PFSK-1 (cell line): Measurements from ENCODE around the gene TAGLN2.

Experiments used
- FOXP2 ChIP-seq: optimal IDR thresholded peaks from 2 replicates; pipeline ENCODE3; 2011; ENCODE audit warnings: borderline replicate concordance, control low read depth, inconsistent platforms; ENCODE audit not compliant: insufficient read depth; ENCODE audit errors: extremely low read length, extremely low read depth
- POLR2AphosphoS5 ChIP-seq: IDR thresholded peaks from 2 replicates; pipeline ENCODE4 v1.6.1; 2012; ENCODE audit warnings: low read depth, mild to moderate bottlenecking, control low read depth, low read length, moderate library complexity
- REST ChIP-seq, 2 experiments: IDR thresholded peaks; 2 replicates each; pipeline versions ENCODE4 v1.6.1 to v1.8.0; 2011 to 2012; ENCODE audit warnings: low read depth in 2 of 2, low read length in 2 of 2, control low read depth in 1 of 2, inconsistent platforms in 1 of 2, mild to moderate bottlenecking in 1 of 2, moderate library complexity in 1 of 2; ENCODE audit not compliant: insufficient read depth in 1 of 2
- SIN3A ChIP-seq: IDR thresholded peaks from 2 replicates; pipeline ENCODE4 v1.6.1; 2012; ENCODE audit warnings: mild to moderate bottlenecking, low read length, moderate library complexity, borderline replicate concordance; ENCODE audit not compliant: insufficient read depth
- TAF1 ChIP-seq: IDR thresholded peaks from 2 replicates; pipeline ENCODE4 v1.6.1; 2012; ENCODE audit warnings: low read length, control low read depth, borderline replicate concordance; ENCODE audit not compliant: insufficient read depth

The TAGLN2 gene

GRCh38 chr1:159942632-159943277, 17.4 kb upstream of the TAGLN2 start:
- no peak for TF ChIP-seq REST (IDR thresholded peaks at IDR 0.05; ENCODE audit: insufficient read depth in 1 of 2, low read depth in 2 of 2, low read length in 2 of 2)
- no peak for TF ChIP-seq FOXP2
- TF ChIP-seq TAF1: no peak
- TF ChIP-seq POLR2AphosphoS5: no peak
- TF ChIP-seq SIN3A: no peak

GRCh38 chr1:159941591-159942560, 16.6 kb upstream of the TAGLN2 start:
- TF ChIP-seq REST (IDR thresholded peaks at IDR 0.05; ENCODE audit: insufficient read depth in 1 of 2, low read depth in 2 of 2, low read length in 2 of 2) (no peak), POLR2AphosphoS5 (no peak), SIN3A (no peak), TAF1 (no peak), FOXP2 (no peak)

GRCh38 chr1:159941141-159941540, 15.8 kb upstream of the TAGLN2 start:
- TF ChIP-seq SIN3A: no peak
- no peak for TF ChIP-seq FOXP2
- no peak for TF ChIP-seq REST (IDR thresholded peaks at IDR 0.05; ENCODE audit: insufficient read depth in 1 of 2, low read depth in 2 of 2, low read length in 2 of 2)
- TF ChIP-seq POLR2AphosphoS5: no peak
- no peak for TF ChIP-seq TAF1

- no peak for TF ChIP-seq TAF1
- no peak for TF ChIP-seq FOXP2
- TF ChIP-seq REST (IDR thresholded peaks at IDR 0.05; ENCODE audit: insufficient read depth in 1 of 2, low read depth in 2 of 2, low read length in 2 of 2): no peak
- TF ChIP-seq POLR2AphosphoS5: no peak
- TF ChIP-seq SIN3A: no peak
Measured at GRCh38 chr1:159940006-159940620, 14.8 kb upstream of the TAGLN2 start.
